SK-N-SH (cell line): ENCODE results near the gene KIF20B. TPM values are rescaled to one million over a fixed set of nuclear protein-coding genes. Genes with fewer than 3 reads are reported as not detected.

ENCODE experiments used
- CTCF ChIA-PET: fragments of 300-600, 350-600 bp; formaldehyde crosslinking; extraction: SDS; loops from one replicate; lab custom pipeline; 2021; lab: Yijun Ruan, JAX
- POLR2A ChIA-PET: fragments of 350-600 bp; sonication (Branson Sonifier 250); formaldehyde crosslinking; extraction: SDS; loops from one replicate; lab custom pipeline; 2020; ENCODE audit warnings: antibody characterized with exemption, inconsistent platforms; lab: Yijun Ruan, JAX
- DNase-seq: peaks from one replicate; pipeline ENCODE4 v3.0.0; 2012
- H2AFZ ChIP-seq: fragments of 200-600 bp; sonication (generic); 2 replicates; pipeline ENCODE4 v1.8.1; 2016; ENCODE audit warnings: antibody characterized with exemption, mild to moderate bottlenecking, low read depth
- H3F3A ChIP-seq: fragments of 200-600 bp; sonication (generic); replicated peaks from 2 replicates; pipeline ENCODE3; 2016; ENCODE audit warnings: antibody characterized with exemption, mild to moderate bottlenecking; ENCODE audit not compliant: insufficient read depth
- H3K27ac ChIP-seq, 2 experiments: fragments of 200-500 bp in 1 of 2; fragments of 200-600 bp in 1 of 2; sonication (Bioruptor generic) in 1 of 2; sonication (generic), shearing (Covaris generic) in 1 of 2; 2 replicates each; pipeline versions ENCODE4 v1.5.1 to v1.6.1; 2014 to 2016; ENCODE audit warnings: low read depth in 2 of 2, inconsistent platforms in 1 of 2, low read length in 1 of 2, mild to moderate bottlenecking in 1 of 2, mixed read lengths in 1 of 2
- H3K27me3 ChIP-seq: fragments of 200-600 bp; sonication (generic), shearing (Covaris generic); 2 replicates; pipeline ENCODE4 v1.6.1; 2016; ENCODE audit warnings: mixed run types; ENCODE audit not compliant: insufficient read depth
- H3K36me3 ChIP-seq, 2 experiments: fragments of 200-500 bp in 1 of 2; fragments of 200-600 bp in 1 of 2; sonication (Bioruptor generic) in 1 of 2; sonication (generic) in 1 of 2; replicated peaks in 1 of 2; 2 replicates each; pipeline versions ENCODE3 to v1.5.1; 2014 to 2016; ENCODE audit warnings: low read length in 1 of 2, mild to moderate bottlenecking in 1 of 2; ENCODE audit not compliant: insufficient read depth in 2 of 2, control insufficient read depth in 1 of 2
- H3K4me1 ChIP-seq, 2 experiments: fragments of 200-500 bp in 1 of 2; fragments of 200-600 bp in 1 of 2; sonication (Bioruptor generic) in 1 of 2; sonication (generic), shearing (Covaris generic) in 1 of 2; 2 replicates each; pipeline versions ENCODE4 v1.5.1 to v1.6.1; 2014 to 2016; ENCODE audit warnings: low read depth in 1 of 2, low read length in 1 of 2, mixed run types in 1 of 2; ENCODE audit not compliant: insufficient read depth in 2 of 2, control insufficient read depth in 1 of 2
- H3K4me2 ChIP-seq: fragments of 200-600 bp; sonication (generic), shearing (Covaris generic); 2 replicates; pipeline ENCODE4 v1.6.1; 2017; ENCODE audit warnings: mixed run types
- H3K4me3 ChIP-seq, 2 experiments: fragments of 200-500 bp in 1 of 2; fragments of 200-600 bp in 1 of 2; sonication (Bioruptor generic) in 1 of 2; sonication (generic), shearing (Covaris generic) in 1 of 2; 2 replicates each; pipeline versions ENCODE4 v1.5.1 to v1.8.1; 2014 to 2016; ENCODE audit warnings: low read depth in 2 of 2, inconsistent platforms in 1 of 2, low read length in 1 of 2, mild to moderate bottlenecking in 1 of 2, mixed read lengths in 1 of 2, moderate library complexity in 1 of 2
- H3K79me2 ChIP-seq: fragments of 200-600 bp; sonication (generic); 2 replicates; pipeline ENCODE4 v1.8.1; 2017; ENCODE audit warnings: mild to moderate bottlenecking; ENCODE audit not compliant: insufficient read depth
- H3K9ac ChIP-seq: fragments of 200-600 bp; sonication (generic); 2 replicates; pipeline ENCODE4 v1.6.1; 2017; ENCODE audit warnings: mixed run types
- H3K9me2 ChIP-seq: fragments of 200-600 bp; sonication (generic); 2 replicates; pipeline ENCODE4 v1.6.1; 2017; ENCODE audit warnings: mixed run types
- H3K9me3 ChIP-seq: fragments of 200-600 bp; sonication (generic); 2 replicates; pipeline ENCODE4 v1.6.1; 2017; ENCODE audit warnings: mixed run types, mild to moderate bottlenecking, moderate library complexity
- H4K20me1 ChIP-seq: fragments of 200-600 bp; sonication (generic); 2 replicates; pipeline ENCODE4 v1.6.1; 2017; ENCODE audit warnings: mild to moderate bottlenecking, mixed run types; ENCODE audit not compliant: insufficient read depth
- ELF1 ChIP-seq: IDR thresholded peaks from 2 replicates; pipeline ENCODE4 v1.4.0; 2012
- FOXM1 ChIP-seq: IDR thresholded peaks from 2 replicates; pipeline ENCODE4 v1.4.0; 2012; ENCODE audit warnings: low read depth, mild to moderate bottlenecking
- GATA2 ChIP-seq: sonication (generic); formaldehyde crosslinking; IDR thresholded peaks from 2 replicates; pipeline ENCODE4 v1.5.0; 2020; ENCODE audit warnings: mild to moderate bottlenecking, missing genetic modification reagents
- MEF2A ChIP-seq: IDR thresholded peaks from 2 replicates; pipeline ENCODE4 v1.4.0; 2012; ENCODE audit warnings: low read depth, borderline replicate concordance
- NFIC ChIP-seq: IDR thresholded peaks from 2 replicates; pipeline ENCODE4 v1.4.0; 2012; ENCODE audit warnings: borderline replicate concordance
- POLR2AphosphoS5 ChIP-seq: IDR thresholded peaks from 2 replicates; pipeline ENCODE4 v1.6.1; 2012; ENCODE audit warnings: low read depth, low read length
- RCOR1 ChIP-seq: fragments of 150-350 bp; IDR thresholded peaks from 2 replicates; pipeline ENCODE4 v1.6.1; 2017; ENCODE audit warnings: antibody characterized with exemption, low read length
- RFX5 ChIP-seq: IDR thresholded peaks from 2 replicates; pipeline ENCODE4 v1.6.1; 2012; ENCODE audit warnings: mild to moderate bottlenecking, improper control_type of control experiment, low read length
- SIN3A ChIP-seq: IDR thresholded peaks from 2 replicates; pipeline ENCODE4 v1.6.1; 2012; ENCODE audit warnings: low read depth, mild to moderate bottlenecking, low read length, moderate library complexity, borderline replicate concordance
- SMC3 ChIP-seq: IDR thresholded peaks from 2 replicates; pipeline ENCODE4 v1.6.1; 2012; ENCODE audit warnings: low read depth, low read length, improper control_type of control experiment
- TAF1 ChIP-seq: IDR thresholded peaks from 2 replicates; pipeline ENCODE4 v1.6.1; 2012; ENCODE audit warnings: low read depth, mild to moderate bottlenecking, low read length, moderate library complexity, borderline replicate concordance
- TCF12 ChIP-seq: IDR thresholded peaks from 2 replicates; pipeline ENCODE4 v1.4.0; 2012
- YY1 ChIP-seq: IDR thresholded peaks from 2 replicates; pipeline ENCODE4 v1.4.0; 2012; ENCODE audit warnings: low read depth, mild to moderate bottlenecking
- WGBS: methylation state at CpG from one replicate; pipeline ENCODE4 v1.1.6; 2017; ENCODE audit warnings: low lambda C conversion rate; 5-methylcytosine and 5-hydroxymethylcytosine counted together
- polyA plus RNA-seq, 3 experiments: library from polyadenylated mRNA; depleted of rRNA; stranded (reverse); fragments of >200 nt; gene quantifications; 2 replicates each; pipeline ENCODE4 v1.2.3, GENCODE V29; 2012
- TF ChIP-seq, protein P1 (sequence below): fragments of 150-350 bp; IDR thresholded peaks from 2 replicates; pipeline ENCODE4 v1.6.1; 2016; ENCODE audit warnings: mild to moderate bottlenecking, low read depth, low read length
- TF ChIP-seq, protein P2 (sequence below): IDR thresholded peaks from 2 replicates; pipeline ENCODE4 v1.4.0; 2012; ENCODE audit warnings: low read depth, borderline replicate concordance
- TF ChIP-seq, protein P3 (sequence below): IDR thresholded peaks from 2 replicates; pipeline ENCODE4; 2012
- TF ChIP-seq, protein P4 (sequence below): fragments of 150-350 bp; IDR thresholded peaks from 2 replicates; pipeline ENCODE4 v1.6.1; 2017; ENCODE audit warnings: antibody characterized with exemption, low read length, low read depth, borderline replicate concordance
- TF ChIP-seq, protein P5 (sequence below): IDR thresholded peaks from 2 replicates; pipeline ENCODE4 v1.6.1; 2012; ENCODE audit warnings: mild to moderate bottlenecking, low read depth, low read length, moderate library complexity
- TF ChIP-seq, protein P6 (sequence below): IDR thresholded peaks from 2 replicates; pipeline ENCODE4 v1.4.0; 2012; ENCODE audit warnings: low read depth

Gene KIF20B
- polyA plus RNA-seq, 1 of the 3 experiments (the other 2 are of a cell fraction) = 1.5 TPM

DNA sequence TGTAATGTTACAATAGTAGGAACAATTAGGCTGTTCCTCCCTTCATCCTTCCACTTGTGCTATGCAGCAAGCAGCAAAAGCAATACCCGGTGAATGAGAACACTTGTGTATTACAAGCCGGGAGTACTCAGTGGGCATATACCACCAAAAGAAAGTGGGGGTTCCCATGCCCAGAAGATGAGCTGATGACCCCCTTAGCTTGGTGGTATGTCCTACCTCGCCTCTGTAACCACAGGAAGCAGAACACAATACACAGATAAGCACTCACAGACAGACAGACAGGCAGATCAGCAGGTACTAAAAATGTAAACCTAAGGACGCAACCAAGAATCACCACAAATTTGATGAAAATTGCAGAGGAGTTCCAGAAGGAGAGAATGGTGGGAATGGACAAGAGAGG, 15.5 kb upstream of the KIF20B start:
- no peaks in the 10 kb centered on the region for H3K36me3 ChIP-seq
- H3K27ac ChIP-seq = no peak overlapping the region
- POLR2A ChIA-PET = interaction anchor here (1.3 kb wide), 1 partner anchor 16 kb away, joined by 3 read pairs; the partner anchor contains the start of gene KIF20B
- 89% methylated on average over 4 of the region's 4 CpGs for WGBS
- H3K4me1 ChIP-seq = no peaks in the 10 kb centered on the region
- no peak overlapping the region for H3K4me3 ChIP-seq
- H3K27me3 ChIP-seq = no peaks in the 10 kb centered on the region
- no peak overlapping the region for H2AFZ ChIP-seq
- no peaks in the 10 kb centered on the region for H3K9me3 ChIP-seq
- no peaks in the 10 kb centered on the region for H3K9me2 ChIP-seq
- H3K79me2 ChIP-seq = no peaks in the 10 kb centered on the region
- no peaks in the 10 kb centered on the region for H4K20me1 ChIP-seq
- CTCF ChIA-PET = interaction anchor here (0.6 kb wide), 1 partner anchor 883 kb away, joined by 3 read pairs; no protein-coding TSS in a partner anchor
- TF ChIP-seq MEF2A = no peak
- TF ChIP-seq, protein P1, sequence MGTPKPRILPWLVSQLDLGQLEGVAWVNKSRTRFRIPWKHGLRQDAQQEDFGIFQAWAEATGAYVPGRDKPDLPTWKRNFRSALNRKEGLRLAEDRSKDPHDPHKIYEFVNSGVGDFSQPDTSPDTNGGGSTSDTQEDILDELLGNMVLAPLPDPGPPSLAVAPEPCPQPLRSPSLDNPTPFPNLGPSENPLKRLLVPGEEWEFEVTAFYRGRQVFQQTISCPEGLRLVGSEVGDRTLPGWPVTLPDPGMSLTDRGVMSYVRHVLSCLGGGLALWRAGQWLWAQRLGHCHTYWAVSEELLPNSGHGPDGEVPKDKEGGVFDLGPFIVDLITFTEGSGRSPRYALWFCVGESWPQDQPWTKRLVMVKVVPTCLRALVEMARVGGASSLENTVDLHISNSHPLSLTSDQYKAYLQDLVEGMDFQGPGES = no peak
- TF ChIP-seq, all 33 proteins: peak for 0
- DNase-seq = no peak
- H3K4me2 ChIP-seq = no peak overlapping the region
- no peak overlapping the region for H3K9ac ChIP-seq
- H3F3A ChIP-seq = no peaks in the 10 kb centered on the region

DNA sequence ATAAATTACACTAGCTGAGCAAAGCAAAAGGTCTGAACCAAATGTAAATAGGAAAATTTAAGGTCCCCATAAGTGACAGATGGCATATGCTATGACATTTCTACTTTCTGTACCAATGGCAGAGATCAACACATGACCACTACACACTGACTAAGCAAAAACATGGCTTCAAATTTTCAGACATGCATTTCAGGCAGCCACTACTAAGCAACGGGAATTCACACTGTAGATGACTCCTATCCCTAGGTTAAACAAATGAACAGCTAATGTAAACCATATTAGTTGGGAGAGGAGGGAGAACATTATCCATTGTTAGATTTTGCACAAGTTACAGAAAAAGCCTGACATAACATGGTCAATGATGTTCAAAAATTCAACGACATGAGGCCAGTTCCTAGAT, 11.4 kb upstream of the KIF20B start:
- WGBS = 52% methylated on average over 2 of the region's 2 CpGs
- ChIA-PET POLR2A (no interaction called here), CTCF (interaction anchor here (1.0 kb wide), 1 partner anchor 11 kb away, joined by 3 read pairs; the partner anchor contains the start of gene KIF20B)
- no peaks in the 10 kb centered on the region for H3K4me1 ChIP-seq
- TF ChIP-seq RFX5 (no peak), NFIC (no peak), TCF12 (no peak), YY1 (no peak), SIN3A (no peak), RCOR1 (no peak), POLR2AphosphoS5 (no peak), TAF1 (no peak), GATA2 (CRISPR knock-in tag) (no peak), FOXM1 (no peak), SMC3 (no peak), ELF1 (no peak), MEF2A (no peak)
- TF ChIP-seq, protein P2, sequence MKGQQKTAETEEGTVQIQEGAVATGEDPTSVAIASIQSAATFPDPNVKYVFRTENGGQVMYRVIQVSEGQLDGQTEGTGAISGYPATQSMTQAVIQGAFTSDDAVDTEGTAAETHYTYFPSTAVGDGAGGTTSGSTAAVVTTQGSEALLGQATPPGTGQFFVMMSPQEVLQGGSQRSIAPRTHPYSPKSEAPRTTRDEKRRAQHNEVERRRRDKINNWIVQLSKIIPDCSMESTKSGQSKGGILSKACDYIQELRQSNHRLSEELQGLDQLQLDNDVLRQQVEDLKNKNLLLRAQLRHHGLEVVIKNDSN = no peak
- TF ChIP-seq, protein P3, sequence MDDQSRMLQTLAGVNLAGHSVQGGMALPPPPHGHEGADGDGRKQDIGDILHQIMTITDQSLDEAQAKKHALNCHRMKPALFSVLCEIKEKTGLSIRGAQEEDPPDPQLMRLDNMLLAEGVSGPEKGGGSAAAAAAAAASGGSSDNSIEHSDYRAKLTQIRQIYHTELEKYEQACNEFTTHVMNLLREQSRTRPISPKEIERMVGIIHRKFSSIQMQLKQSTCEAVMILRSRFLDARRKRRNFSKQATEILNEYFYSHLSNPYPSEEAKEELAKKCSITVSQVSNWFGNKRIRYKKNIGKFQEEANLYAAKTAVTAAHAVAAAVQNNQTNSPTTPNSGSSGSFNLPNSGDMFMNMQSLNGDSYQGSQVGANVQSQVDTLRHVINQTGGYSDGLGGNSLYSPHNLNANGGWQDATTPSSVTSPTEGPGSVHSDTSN = no peak
- TF ChIP-seq, protein P4, sequence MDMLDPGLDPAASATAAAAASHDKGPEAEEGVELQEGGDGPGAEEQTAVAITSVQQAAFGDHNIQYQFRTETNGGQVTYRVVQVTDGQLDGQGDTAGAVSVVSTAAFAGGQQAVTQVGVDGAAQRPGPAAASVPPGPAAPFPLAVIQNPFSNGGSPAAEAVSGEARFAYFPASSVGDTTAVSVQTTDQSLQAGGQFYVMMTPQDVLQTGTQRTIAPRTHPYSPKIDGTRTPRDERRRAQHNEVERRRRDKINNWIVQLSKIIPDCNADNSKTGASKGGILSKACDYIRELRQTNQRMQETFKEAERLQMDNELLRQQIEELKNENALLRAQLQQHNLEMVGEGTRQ = no peak
- TF ChIP-seq, protein P5, sequence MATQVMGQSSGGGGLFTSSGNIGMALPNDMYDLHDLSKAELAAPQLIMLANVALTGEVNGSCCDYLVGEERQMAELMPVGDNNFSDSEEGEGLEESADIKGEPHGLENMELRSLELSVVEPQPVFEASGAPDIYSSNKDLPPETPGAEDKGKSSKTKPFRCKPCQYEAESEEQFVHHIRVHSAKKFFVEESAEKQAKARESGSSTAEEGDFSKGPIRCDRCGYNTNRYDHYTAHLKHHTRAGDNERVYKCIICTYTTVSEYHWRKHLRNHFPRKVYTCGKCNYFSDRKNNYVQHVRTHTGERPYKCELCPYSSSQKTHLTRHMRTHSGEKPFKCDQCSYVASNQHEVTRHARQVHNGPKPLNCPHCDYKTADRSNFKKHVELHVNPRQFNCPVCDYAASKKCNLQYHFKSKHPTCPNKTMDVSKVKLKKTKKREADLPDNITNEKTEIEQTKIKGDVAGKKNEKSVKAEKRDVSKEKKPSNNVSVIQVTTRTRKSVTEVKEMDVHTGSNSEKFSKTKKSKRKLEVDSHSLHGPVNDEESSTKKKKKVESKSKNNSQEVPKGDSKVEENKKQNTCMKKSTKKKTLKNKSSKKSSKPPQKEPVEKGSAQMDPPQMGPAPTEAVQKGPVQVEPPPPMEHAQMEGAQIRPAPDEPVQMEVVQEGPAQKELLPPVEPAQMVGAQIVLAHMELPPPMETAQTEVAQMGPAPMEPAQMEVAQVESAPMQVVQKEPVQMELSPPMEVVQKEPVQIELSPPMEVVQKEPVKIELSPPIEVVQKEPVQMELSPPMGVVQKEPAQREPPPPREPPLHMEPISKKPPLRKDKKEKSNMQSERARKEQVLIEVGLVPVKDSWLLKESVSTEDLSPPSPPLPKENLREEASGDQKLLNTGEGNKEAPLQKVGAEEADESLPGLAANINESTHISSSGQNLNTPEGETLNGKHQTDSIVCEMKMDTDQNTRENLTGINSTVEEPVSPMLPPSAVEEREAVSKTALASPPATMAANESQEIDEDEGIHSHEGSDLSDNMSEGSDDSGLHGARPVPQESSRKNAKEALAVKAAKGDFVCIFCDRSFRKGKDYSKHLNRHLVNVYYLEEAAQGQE = no peak
- TF ChIP-seq, protein P6, sequence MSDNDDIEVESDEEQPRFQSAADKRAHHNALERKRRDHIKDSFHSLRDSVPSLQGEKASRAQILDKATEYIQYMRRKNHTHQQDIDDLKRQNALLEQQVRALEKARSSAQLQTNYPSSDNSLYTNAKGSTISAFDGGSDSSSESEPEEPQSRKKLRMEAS = no peak
- no peaks in the 10 kb centered on the region for H3K79me2 ChIP-seq
- no peaks in the 10 kb centered on the region for H3K9me2 ChIP-seq
- H3K9me3 ChIP-seq = no peaks in the 10 kb centered on the region
- no peak overlapping the region for H3K9ac ChIP-seq
- no peak overlapping the region for H2AFZ ChIP-seq
- H3K27ac ChIP-seq = no peak overlapping the region
- no peaks in the 10 kb centered on the region for H3K27me3 ChIP-seq
- H3K4me2 ChIP-seq = no peak overlapping the region
- no peaks in the 10 kb centered on the region for H3K36me3 ChIP-seq
- no peak for DNase-seq
- no peaks in the 10 kb centered on the region for H4K20me1 ChIP-seq
- no peak overlapping the region for H3K4me3 ChIP-seq
- H3F3A ChIP-seq = no peaks in the 10 kb centered on the region
